Thoracic aorta (tissue), 2 donors: Measurements from ENCODE around the gene CIC. TPM values are rescaled to one million over a fixed set of nuclear protein-coding genes. Genes with fewer than 3 reads are reported as not detected.
"Not testable (repeated sequence)": the region's sequence is repeated elsewhere in the genome, so short reads cannot be mapped to it uniquely, and the experiment has no call there.

Experiments
- ATAC-seq: fragments of 150-250 bp; one replicate; pipeline ENCODE4 v1.8.0; 2017; ENCODE audit warnings: low read depth; ENCODE audit not compliant: insufficient number of reproducible peaks, low FRiP score
- DNase-seq: peaks from one replicate; pipeline ENCODE4 v3.0.0-alpha.2; 2020; ENCODE audit warnings: low spot score
- H3K27ac ChIP-seq, 2 donors: fragments of 200-600 bp; sonication (generic); 1 replicate in 1 of 2; 2 replicates in 1 of 2; pipeline ENCODE4 v1.5.1; 2016; ENCODE audit warnings: mild to moderate bottlenecking in 2 of 2, moderate library complexity in 2 of 2
- H3K27me3 ChIP-seq: fragments of 200-600 bp; sonication (generic); replicated peaks from 2 replicates; pipeline ENCODE4 v1.6.0; 2016; ENCODE audit warnings: mild to moderate bottlenecking; ENCODE audit not compliant: insufficient read depth
- H3K36me3 ChIP-seq: fragments of 200-600 bp; sonication (generic); one replicate; pipeline ENCODE4 v1.5.1; 2016
- H3K4me1 ChIP-seq, 2 donors: fragments of 200-600 bp; sonication (generic); 1 replicate in 1 of 2; 2 replicates in 1 of 2; pipeline versions ENCODE4 v1.5.1 to v1.6.0; 2016; ENCODE audit warnings: low read depth in 2 of 2, mild to moderate bottlenecking in 1 of 2; ENCODE audit not compliant: control insufficient read depth in 1 of 2
- H3K4me3 ChIP-seq: fragments of 200-600 bp; sonication (generic); 2 replicates; pipeline ENCODE4 v1.5.1; 2016; ENCODE audit warnings: mild to moderate bottlenecking
- H3K9me3 ChIP-seq: fragments of 200-600 bp; sonication (generic); 2 replicates; pipeline ENCODE4 v1.5.1; 2016
- CTCF ChIP-seq: fragments of 200-600 bp; sonication (generic); IDR thresholded peaks from one replicate; pipeline ENCODE4 v1.5.1; 2019; ENCODE audit warnings: antibody characterized with exemption
- total RNA-seq, 2 donors: library from RNA; depleted of rRNA; stranded (reverse); fragments of >200 nt; gene quantifications; one replicate each; pipeline versions ENCODE4 v1.1.0 to v1.2.3, GENCODE V29; 2016

The CIC gene
- total RNA-seq, 2 donors from 2014 or later: 57.1 to 112 TPM

- no peaks in the 10 kb centered on the region for H3K9me3 ChIP-seq
- ATAC-seq (no peak), DNase-seq (no peak)
- peaks cover 5 to 20% of the 10 kb centered on the region in 2 donors for H3K4me1 ChIP-seq
- H3K36me3 ChIP-seq: no peaks in the 10 kb centered on the region
- no peaks in the 10 kb centered on the region for H3K27me3 ChIP-seq
- H3K4me3 ChIP-seq: no peak overlapping the region
- no peak for TF ChIP-seq CTCF
- H3K27ac ChIP-seq: no peak overlapping the region
Measured at GRCh38 chr19:42330241-42330711, 61.2 kb downstream of the CIC start.

- not testable (repeated sequence) for DNase-seq, H3K27ac ChIP-seq, H3K36me3 ChIP-seq, H3K9me3 ChIP-seq, ATAC-seq, H3K27me3 ChIP-seq, H3K4me3 ChIP-seq
- H3K4me1 ChIP-seq: peaks cover 2 to 15% of the 10 kb centered on the region in 2 donors
Measured at GRCh38 chr19:42331333-42331732, 62.3 kb downstream of the CIC start.

- ATAC-seq (no peak), DNase-seq (no peak)
- Histone ChIP-seq H3K4me1 (peaks cover 0 to 8% of the 10 kb centered on the region in 2 donors), H3K36me3 (peaks cover 13% of the 10 kb centered on the region), H3K4me3 (no peak overlapping the region), H3K27me3 (no peaks in the 10 kb centered on the region), H3K27ac (no peak overlapping the region), H3K9me3 (no peaks in the 10 kb centered on the region)
- TF ChIP-seq CTCF: no peak
Measured at GRCh38 chr19:42332059-42332458, 63.0 kb downstream of the CIC start.

GRCh38 chr19:42333018-42333417, 64.0 kb downstream of the CIC start:
- Histone ChIP-seq H3K36me3 (peaks cover 13% of the 10 kb centered on the region), H3K27ac (no peak overlapping the region), H3K4me3 (no peak overlapping the region), H3K4me1 (no peaks in the 10 kb centered on the region), H3K9me3 (no peaks in the 10 kb centered on the region), H3K27me3 (no peaks in the 10 kb centered on the region)
- no peak for TF ChIP-seq CTCF
- no peak for DNase-seq
- no peak for ATAC-seq

- H3K4me3 ChIP-seq: no peak overlapping the region
- DNase-seq (no peak), ATAC-seq (no peak)
- H3K4me1 ChIP-seq: no peaks in the 10 kb centered on the region
- peaks cover 13% of the 10 kb centered on the region for H3K36me3 ChIP-seq
- H3K9me3 ChIP-seq: no peaks in the 10 kb centered on the region
- no peaks in the 10 kb centered on the region for H3K27me3 ChIP-seq
- H3K27ac ChIP-seq: no peak overlapping the region
- TF ChIP-seq CTCF: no peak
Measured at GRCh38 chr19:42333975-42334696, 65.1 kb downstream of the CIC start.
